H7 (cell line): ENCODE data around the gene TEAD3. TPM values are rescaled to one million over a fixed set of nuclear protein-coding genes. Genes with fewer than 3 reads are reported as not detected.

ENCODE experiments used
- DNase-seq: peaks from one replicate; pipeline ENCODE4 v3.0.0; 2012
- H3K27me3 ChIP-seq: 2 replicates; pipeline ENCODE4 v1.6.0; 2011; ENCODE audit warnings: mild to moderate bottlenecking, low read length; ENCODE audit not compliant: control insufficient read depth, insufficient read depth
- H3K36me3 ChIP-seq: replicated peaks from 2 replicates; pipeline ENCODE4 v1.5.1; 2011; ENCODE audit warnings: low read length; ENCODE audit not compliant: control insufficient read depth, insufficient read depth
- H3K4me3 ChIP-seq: 2 replicates; pipeline ENCODE4 v1.5.1; 2011; ENCODE audit warnings: low read depth, mild to moderate bottlenecking, control low read depth, low read length, moderate library complexity; ENCODE audit not compliant: insufficient read depth
- total RNA-seq: library from RNA; depleted of rRNA; stranded (reverse); fragments of >200 nt; shearing (Covaris generic); gene quantifications from 2 replicates; pipeline ENCODE4 v1.2.3, GENCODE V29; 2014; rRNA removed

The TEAD3 gene
- total RNA-seq, 1 experiment from 2014 or later, result 17.6 TPM

DNA sequence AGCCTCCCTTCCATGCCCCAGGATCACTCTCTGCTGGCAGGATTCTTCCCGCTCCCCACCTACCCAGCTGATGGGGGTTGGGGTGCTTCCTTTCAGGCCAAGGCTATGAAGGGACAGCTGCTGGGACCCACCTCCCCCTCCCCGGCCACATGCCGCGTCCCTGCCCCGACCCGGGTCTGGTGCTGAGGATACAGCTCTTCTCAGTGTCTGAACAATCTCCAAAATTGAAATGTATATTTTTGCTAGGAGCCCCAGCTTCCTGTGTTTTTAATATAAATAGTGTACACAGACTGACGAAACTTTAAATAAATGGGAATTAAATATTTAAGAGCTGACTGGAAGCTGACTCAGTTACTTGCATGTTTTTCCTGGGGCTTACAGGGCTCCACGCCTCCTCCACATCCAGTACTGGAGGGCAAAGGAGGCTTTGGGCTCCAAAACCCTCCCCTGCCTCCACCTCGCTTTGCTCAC, 69.0 kb downstream of the TEAD3 start:
- no peak overlapping the region for H3K4me3 ChIP-seq
- no peaks in the 10 kb centered on the region for H3K27me3 ChIP-seq
- no peaks in the 10 kb centered on the region; the same call in none of the 2 replicates for H3K36me3 ChIP-seq
- peak; percentile 72 for DNase-seq

DNA sequence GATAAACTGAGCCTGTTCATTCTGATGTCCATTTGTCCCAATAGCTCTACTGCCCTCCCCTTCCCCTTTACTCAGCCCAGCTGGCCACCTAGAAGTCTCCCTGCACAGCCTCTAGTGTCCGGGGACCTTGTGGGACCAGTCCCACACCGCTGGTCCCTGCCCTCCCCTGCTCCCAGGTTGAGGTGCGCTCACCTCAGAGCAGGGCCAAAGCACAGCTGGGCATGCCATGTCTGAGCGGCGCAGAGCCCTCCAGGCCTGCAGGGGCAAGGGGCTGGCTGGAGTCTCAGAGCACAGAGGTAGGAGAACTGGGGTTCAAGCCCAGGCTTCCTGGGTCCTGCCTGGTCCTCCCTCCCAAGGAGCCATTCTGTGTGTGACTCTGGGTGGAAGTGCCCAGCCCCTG, 69.4 kb downstream of the TEAD3 start:
- no peaks in the 10 kb centered on the region; the same call in none of the 2 replicates for H3K36me3 ChIP-seq
- DNase-seq, result no peak
- no peaks in the 10 kb centered on the region for H3K27me3 ChIP-seq
- H3K4me3 ChIP-seq, result no peak overlapping the region

DNA sequence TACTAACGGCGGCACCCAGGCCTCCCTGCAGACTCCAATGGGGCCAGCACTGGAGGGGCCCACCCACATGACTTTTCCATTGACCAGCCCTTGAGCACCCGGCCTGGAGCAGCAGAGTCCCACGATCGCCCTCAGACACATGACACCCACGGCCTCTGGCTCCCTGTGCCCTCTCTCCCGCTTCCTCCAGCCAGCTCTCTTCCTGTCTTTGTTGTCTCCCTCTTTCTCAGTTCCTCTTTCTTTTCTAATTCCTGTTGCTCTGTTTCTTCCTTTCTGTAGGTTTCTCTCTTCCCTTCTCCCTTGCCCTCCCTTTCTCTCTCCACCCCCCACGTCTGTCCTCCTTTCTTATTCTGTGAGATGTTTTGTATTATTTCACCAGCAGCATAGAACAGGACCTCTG, 70.8 kb downstream of the TEAD3 start:
- DNase-seq, result peak; percentile 44
- no peaks in the 10 kb centered on the region; the same call in none of the 2 replicates for H3K36me3 ChIP-seq
- H3K27me3 ChIP-seq, result no peaks in the 10 kb centered on the region
- H3K4me3 ChIP-seq, result no peak overlapping the region

DNA sequence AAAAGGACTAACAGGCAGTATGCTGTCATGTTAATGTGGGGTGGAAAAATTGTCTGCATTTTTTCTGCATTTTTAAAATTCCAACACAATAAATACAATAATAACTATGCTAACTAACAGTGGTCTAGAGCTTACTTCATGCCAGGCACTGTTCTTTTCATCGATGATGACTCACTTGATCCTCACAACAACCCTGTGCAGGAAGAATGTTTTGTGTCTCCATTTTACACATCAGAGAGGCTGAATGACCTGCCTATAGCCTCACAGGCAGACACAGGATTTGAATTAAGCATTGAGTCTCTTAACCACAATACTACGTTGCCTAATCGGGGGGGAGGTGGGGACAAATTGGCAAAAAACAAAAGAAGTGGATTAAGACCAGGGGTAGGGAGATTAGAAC, 71.6 kb downstream of the TEAD3 start:
- DNase-seq, result no peak
- Histone ChIP-seq H3K4me3 (no peak overlapping the region), H3K27me3 (no peaks in the 10 kb centered on the region), H3K36me3 (no peaks in the 10 kb centered on the region; the same call in none of the 2 replicates)

Other genes starting within 250 kb of the TEAD3 start
- gene ZNF76, start 237.3 kb downstream of the TEAD3 start, total RNA-seq, result 13.8 and 17.2 TPM in 2 replicates
- 6.5 and 10.1 TPM in 2 replicates for gene DEF6, start 199.3 kb downstream of the TEAD3 start, total RNA-seq
- gene PPARD, start 154.5 kb downstream of the TEAD3 start, total RNA-seq, result 1.9 and 3.2 TPM in 2 replicates
- gene FANCE, start 44.7 kb downstream of the TEAD3 start, total RNA-seq, result 18.7 and 22.8 TPM in 2 replicates
- gene RPL10A, start 28.7 kb downstream of the TEAD3 start, total RNA-seq, result 2,080 and 2,249 TPM in 2 replicates
- 0.55 and 1.3 TPM in 2 replicates for gene TULP1, start 15.8 kb upstream of the TEAD3 start, total RNA-seq
- 13.2 and 15.0 TPM in 2 replicates for gene FKBP5, start 191.8 kb upstream of the TEAD3 start, total RNA-seq
- 0.94 and 3.0 TPM in 2 replicates for gene ARMC12, start 240.0 kb upstream of the TEAD3 start, total RNA-seq